ENCODE data around the gene PLEKHH1.

- TF ChIP-seq SP2 (tag by site-specific recombination; IDR thresholded peaks at IDR 0.05) (no peak), ZNF19 (tag by site-specific recombination; IDR thresholded peaks at IDR 0.05; ENCODE audit: low read depth) (no peak), CTCF (tag by site-specific recombination; IDR thresholded peaks at IDR 0.05) (no peak), KLF16 (tag by site-specific recombination; IDR thresholded peaks at IDR 0.05) (no peak), ZSCAN18 (tag by site-specific recombination; IDR thresholded peaks at IDR 0.05) (no peak), YY1 (tag by site-specific recombination; IDR thresholded peaks at IDR 0.05) (no peak), ZBTB17 (tag by site-specific recombination; IDR thresholded peaks at IDR 0.05) (no peak)
These were observed 51.9 kb downstream of the PLEKHH1 start for GRCh38 chr14:67584978-67585377.
